PFSK-1 (cell line): ENCODE results near the gene H2BK1.

Experiments
- FOXP2 ChIP-seq: optimal IDR thresholded peaks from 2 replicates; pipeline ENCODE3; 2011; ENCODE audit warnings: borderline replicate concordance, control low read depth, inconsistent platforms; ENCODE audit not compliant: insufficient read depth; ENCODE audit errors: extremely low read length, extremely low read depth
- POLR2AphosphoS5 ChIP-seq: IDR thresholded peaks from 2 replicates; pipeline ENCODE4 v1.6.1; 2012; ENCODE audit warnings: low read depth, mild to moderate bottlenecking, control low read depth, low read length, moderate library complexity
- SIN3A ChIP-seq: IDR thresholded peaks from 2 replicates; pipeline ENCODE4 v1.6.1; 2012; ENCODE audit warnings: mild to moderate bottlenecking, low read length, moderate library complexity, borderline replicate concordance; ENCODE audit not compliant: insufficient read depth
- TAF1 ChIP-seq: IDR thresholded peaks from 2 replicates; pipeline ENCODE4 v1.6.1; 2012; ENCODE audit warnings: low read length, control low read depth, borderline replicate concordance; ENCODE audit not compliant: insufficient read depth
- TF ChIP-seq, protein P1 (sequence below), 2 experiments: IDR thresholded peaks; 2 replicates each; pipeline versions ENCODE4 v1.6.1 to v1.8.0; 2011 to 2012; ENCODE audit warnings: low read depth in 2 of 2, low read length in 2 of 2, control low read depth in 1 of 2, inconsistent platforms in 1 of 2, mild to moderate bottlenecking in 1 of 2, moderate library complexity in 1 of 2; ENCODE audit not compliant: insufficient read depth in 1 of 2

DNA sequence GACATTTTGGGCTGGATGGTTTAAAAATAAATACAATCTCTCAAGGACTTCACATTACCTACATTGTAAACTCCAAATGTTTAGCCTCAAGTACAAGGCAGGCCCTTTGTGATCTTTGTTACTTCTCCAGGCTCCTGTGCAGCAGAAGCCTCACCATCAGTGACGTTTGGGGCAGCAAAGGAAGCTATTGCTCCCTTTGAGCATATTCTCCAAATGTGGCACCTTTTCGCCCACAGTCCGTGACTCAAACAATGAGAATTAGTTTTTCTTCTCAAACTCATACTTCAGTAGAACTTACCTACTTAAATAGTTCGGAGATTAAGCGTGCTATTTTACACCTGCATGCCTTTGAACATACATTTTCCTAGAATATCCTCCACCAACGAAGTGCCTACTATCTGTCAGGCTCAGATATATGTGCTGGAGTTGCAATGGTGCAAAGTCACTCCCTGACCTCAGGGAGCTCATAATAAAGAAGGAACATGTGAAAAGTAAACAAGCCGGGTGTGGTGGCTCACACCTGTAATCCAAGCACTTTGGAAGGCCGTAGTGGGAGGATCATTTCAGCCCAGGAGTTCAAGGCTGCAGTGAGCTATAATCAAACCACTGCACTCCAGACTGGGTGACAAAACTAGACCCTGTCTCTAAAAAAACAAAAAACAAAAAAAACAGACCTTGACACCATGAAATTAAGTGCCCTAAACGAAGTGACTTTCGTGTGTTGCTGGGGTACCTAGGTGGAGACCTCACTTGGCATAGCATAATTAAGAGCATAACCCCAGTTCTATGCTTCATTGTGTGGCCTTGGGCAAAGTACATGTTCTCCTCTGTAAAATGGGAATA is 18.0 kb upstream of the H2BK1 start:
- TF ChIP-seq SIN3A (no peak), TAF1 (no peak), POLR2AphosphoS5 (no peak), FOXP2 (no peak)
- TF ChIP-seq, protein P1, sequence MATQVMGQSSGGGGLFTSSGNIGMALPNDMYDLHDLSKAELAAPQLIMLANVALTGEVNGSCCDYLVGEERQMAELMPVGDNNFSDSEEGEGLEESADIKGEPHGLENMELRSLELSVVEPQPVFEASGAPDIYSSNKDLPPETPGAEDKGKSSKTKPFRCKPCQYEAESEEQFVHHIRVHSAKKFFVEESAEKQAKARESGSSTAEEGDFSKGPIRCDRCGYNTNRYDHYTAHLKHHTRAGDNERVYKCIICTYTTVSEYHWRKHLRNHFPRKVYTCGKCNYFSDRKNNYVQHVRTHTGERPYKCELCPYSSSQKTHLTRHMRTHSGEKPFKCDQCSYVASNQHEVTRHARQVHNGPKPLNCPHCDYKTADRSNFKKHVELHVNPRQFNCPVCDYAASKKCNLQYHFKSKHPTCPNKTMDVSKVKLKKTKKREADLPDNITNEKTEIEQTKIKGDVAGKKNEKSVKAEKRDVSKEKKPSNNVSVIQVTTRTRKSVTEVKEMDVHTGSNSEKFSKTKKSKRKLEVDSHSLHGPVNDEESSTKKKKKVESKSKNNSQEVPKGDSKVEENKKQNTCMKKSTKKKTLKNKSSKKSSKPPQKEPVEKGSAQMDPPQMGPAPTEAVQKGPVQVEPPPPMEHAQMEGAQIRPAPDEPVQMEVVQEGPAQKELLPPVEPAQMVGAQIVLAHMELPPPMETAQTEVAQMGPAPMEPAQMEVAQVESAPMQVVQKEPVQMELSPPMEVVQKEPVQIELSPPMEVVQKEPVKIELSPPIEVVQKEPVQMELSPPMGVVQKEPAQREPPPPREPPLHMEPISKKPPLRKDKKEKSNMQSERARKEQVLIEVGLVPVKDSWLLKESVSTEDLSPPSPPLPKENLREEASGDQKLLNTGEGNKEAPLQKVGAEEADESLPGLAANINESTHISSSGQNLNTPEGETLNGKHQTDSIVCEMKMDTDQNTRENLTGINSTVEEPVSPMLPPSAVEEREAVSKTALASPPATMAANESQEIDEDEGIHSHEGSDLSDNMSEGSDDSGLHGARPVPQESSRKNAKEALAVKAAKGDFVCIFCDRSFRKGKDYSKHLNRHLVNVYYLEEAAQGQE (IDR thresholded peaks at IDR 0.05; ENCODE audit: insufficient read depth in 1 of 2, low read depth in 2 of 2, low read length in 2 of 2), result no peak
